HG03378 (cell line): ENCODE data around the gene TNIK.

ENCODE experiments used
- ATAC-seq: cut with Tn5 transposase; IDR thresholded peaks from one replicate; pipeline ENCODE4 v1.9.1; 2021; ENCODE audit warnings: mild to moderate bottlenecking, moderate library complexity; ENCODE audit not compliant: unreplicated experiment

TNIK gene

GRCh38 chr3:171346019-171346418 is 114.2 kb downstream of the TNIK start:
- ATAC-seq: no peak

- no peak for ATAC-seq
These were observed 114.9 kb downstream of the TNIK start for GRCh38 chr3:171345107-171345843.

GRCh38 chr3:171343693-171344092 is 116.5 kb downstream of the TNIK start:
- ATAC-seq: no peak

GRCh38 chr3:171342783-171343420 is 117.3 kb downstream of the TNIK start:
- ATAC-seq: no peak

DNA sequence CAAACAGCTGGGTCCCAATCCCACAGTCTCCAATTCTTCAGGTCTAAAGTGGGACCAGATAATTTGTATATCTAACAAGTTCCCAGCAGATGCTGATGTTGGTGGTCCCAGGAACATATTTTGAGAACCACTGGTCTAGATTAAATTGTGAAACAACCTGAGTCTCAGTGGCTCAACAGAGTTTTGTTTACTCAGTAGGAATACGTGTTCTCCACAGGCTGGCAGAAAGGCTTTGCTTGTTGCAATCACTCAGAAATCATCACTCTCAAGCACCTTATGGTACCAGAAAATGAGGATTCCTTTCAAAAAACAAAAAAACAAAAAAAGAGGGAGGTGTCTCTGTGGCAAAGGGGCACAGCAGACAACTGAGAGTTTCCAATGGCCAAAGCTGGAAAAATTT is 118.0 kb downstream of the TNIK start:
- no peak for ATAC-seq

- no peak for ATAC-seq
These were observed 119.8 kb downstream of the TNIK start for GRCh38 chr3:171340434-171340833.

- ATAC-seq: no peak
These were observed 120.6 kb downstream of the TNIK start for GRCh38 chr3:171339598-171339997.

- ATAC-seq: no peak
These were observed 123.8 kb downstream of the TNIK start for GRCh38 chr3:171336406-171336805.

DNA sequence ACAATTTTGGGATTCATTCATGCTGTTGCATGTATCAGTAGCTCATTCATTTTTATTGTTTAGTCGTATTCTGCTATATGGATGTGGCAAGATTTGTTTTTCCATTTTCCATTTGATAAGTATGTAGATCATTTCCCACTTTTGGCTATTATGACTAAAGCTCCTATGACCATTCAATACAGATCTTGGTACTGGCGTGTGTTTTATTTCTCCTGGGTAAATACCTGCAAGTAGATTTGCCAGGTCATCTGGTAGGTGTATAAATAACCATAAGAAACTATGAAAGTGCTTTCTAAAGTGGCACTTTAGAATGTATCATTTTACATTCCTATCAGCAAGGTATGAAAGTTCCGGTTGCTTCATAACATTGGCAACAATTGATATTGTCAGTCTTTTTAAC is 124.6 kb downstream of the TNIK start:
- ATAC-seq: no peak

DNA sequence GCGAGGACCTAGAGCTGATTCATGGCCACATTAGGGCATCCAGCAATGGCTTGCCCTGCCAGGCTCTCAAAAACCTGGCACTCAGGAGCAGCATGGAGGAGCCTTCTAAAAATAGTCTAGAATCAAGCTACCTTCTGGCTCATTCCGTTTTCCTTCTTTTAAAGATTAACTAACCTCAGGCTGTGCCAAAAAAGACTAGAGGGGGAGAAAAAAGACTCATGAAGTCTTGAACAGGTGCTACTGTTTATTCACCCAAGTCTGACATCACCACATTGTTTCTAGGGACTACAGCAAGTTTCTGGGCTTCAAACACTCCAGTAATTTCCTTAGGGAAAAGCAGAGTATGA is 125.8 kb downstream of the TNIK start:
- ATAC-seq: no peak

DNA sequence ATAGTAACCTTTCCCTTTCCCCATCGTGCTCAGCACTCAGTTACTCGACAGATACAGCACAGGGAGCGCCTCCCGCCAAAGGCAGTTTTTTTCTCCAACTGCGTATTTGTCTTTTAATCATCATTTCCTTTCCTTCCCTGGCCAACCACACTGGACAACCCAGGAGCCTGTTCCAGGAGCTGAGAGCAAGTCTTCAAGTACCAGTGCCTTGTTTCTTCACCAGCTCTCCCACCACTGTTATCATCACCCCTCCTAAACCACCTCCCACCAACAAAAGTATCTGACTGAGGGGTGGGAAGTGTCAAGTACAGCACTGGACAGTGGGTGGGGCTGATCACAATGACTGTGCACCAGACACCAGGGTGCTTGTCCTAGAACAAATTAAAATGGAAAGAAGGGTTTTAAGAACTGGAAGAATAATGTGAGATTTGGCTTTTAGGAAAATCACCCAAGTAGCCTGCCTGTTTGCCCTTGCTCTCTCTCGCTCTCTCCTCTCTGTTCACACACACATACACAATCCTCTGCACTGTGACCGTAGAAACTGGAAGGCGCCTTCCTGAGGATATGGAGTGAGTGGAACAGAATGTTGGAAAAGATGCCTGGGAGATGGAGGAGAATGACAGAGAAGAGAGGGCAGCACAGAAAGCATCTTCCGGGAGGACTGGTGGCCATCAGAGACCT is 126.3 kb downstream of the TNIK start:
- no peak for ATAC-seq

DNA sequence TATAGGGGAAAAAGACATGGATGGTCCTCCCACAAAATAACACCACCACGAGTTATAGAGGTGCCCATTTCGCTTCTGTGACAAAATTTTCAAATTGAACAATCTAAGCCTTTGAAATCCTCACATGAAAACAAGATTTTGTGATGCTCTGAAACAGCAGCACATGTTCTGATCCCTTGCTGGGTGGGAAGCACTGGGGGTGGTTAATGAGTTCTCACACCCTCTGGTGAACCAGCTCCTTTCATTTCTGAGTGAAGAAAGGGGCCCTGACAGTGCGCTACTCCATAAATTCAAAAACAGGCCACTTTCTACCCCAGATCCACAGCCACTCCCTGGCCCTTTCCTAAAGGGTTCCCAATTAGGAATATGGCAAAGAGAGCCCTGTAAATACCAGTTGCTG is 129.3 kb downstream of the TNIK start:
- no peak for ATAC-seq

DNA sequence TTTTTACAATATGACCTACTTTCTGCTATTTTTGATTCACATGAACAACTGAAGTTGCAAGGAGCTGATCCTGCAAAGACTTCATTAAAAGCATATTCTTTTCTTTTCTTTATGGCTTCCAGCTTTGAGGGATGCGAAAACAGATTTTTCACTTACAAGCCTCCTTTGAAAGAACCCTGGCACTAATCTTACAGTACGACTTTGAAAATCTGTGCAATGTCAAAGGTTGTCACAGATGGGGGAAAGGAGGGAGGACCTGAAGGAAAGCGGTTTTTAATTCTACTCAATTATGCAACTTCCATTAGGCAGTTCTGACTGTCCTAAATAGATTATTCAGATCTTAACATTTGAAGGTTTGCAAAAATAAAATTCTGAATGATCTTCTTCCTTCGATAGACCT is 130.5 kb downstream of the TNIK start:
- ATAC-seq: no peak

GRCh38 chr3:171328419-171329082 is 131.7 kb downstream of the TNIK start:
- ATAC-seq: no peak

- no peak for ATAC-seq
These were observed 132.6 kb downstream of the TNIK start for GRCh38 chr3:171327441-171328174.

GRCh38 chr3:171326717-171327440 is 133.3 kb downstream of the TNIK start:
- no peak for ATAC-seq

DNA sequence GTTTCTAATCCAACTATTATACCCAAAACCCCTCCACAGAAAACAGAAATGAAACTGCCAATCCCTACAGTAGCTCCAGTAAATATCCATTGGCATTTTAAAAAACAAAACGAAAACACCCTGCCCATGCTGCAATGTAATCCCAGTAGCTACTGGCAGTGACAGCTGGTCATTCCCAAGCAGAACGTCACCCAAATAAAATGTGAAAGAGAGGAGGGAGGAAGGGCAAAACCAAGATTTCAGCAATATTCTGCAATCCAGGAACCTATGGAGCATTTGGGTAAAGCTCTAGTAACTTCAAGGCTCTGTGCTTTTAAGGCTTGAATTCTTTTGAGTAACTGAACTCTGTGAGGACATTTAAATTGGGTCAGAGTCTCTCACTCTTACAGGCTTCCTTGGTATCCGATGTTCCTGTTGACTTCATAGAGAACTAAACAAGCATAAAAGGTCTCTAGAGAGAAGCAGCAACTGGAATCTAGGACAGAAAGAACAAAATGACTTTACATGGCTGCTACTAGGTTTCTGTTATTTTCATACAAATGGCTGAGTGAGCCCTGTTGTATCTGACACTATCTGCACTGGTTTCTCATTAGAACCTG is 136.2 kb downstream of the TNIK start:
- ATAC-seq: no peak

DNA sequence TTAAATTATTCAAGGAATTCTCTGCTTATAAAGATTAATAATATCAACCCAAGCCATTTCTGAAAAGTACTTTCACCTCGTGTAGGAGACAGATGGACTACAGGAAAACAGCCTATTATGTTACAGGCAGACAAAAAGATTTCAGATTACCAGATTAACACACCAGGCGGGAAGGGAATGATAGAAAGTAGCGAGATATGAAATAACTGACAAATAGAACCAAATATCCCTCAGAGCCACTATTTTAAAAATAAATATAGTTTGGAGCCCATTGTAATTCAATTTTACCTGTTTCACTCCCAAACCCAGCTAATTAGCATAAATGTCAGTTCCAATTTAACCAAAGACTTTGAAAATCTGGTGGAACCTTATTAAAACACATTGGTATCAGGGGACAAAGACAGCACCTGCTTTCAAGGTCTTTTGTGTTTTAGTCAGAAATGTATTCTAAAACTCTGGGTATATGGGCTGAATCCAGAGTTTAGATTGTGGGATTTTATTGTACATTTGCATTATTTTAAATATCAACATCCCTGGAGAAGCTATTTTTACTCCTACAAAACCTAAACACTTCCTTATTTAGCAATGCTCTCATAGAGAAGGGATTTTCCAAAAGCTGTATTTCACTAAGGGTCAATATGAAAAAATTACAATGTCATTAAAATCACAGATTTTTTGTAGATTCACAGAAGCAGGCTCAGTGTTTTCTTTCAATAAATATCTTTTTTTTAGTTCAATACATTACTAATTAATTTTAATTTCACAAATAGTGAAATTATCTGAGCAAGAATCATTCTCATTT is 138.4 kb downstream of the TNIK start:
- ATAC-seq: no peak
